ENCODE results near the gene UBE3D.
"Not testable (repeated sequence)": the region's sequence is repeated elsewhere in the genome, so short reads cannot be mapped to it uniquely, and the experiment has no call there.

Gene UBE3D

GRCh38 chr6:83053678-83054077 lies 12.0 kb downstream of the UBE3D start:
- no peak for DNase-seq

GRCh38 chr6:83051377-83052172 lies 14.1 kb downstream of the UBE3D start:
- no peak for DNase-seq

- no peak for DNase-seq
Measured at GRCh38 chr6:83047065-83047754, 18.4 kb downstream of the UBE3D start.

- DNase-seq = no peak
Measured at GRCh38 chr6:83044091-83044768, 21.4 kb downstream of the UBE3D start.

GRCh38 chr6:83042467-83043053 lies 23.1 kb downstream of the UBE3D start:
- DNase-seq = no peak

GRCh38 chr6:83038246-83038645 lies 27.4 kb downstream of the UBE3D start:
- DNase-seq = no peak

- no peak for DNase-seq
Measured at GRCh38 chr6:83031689-83032088, 34.0 kb downstream of the UBE3D start.

- DNase-seq = no peak
Measured at GRCh38 chr6:83019741-83020140, 45.9 kb downstream of the UBE3D start.

GRCh38 chr6:83011131-83011530 lies 54.5 kb downstream of the UBE3D start:
- not testable (repeated sequence) for DNase-seq

GRCh38 chr6:83008626-83009025 lies 57.0 kb downstream of the UBE3D start:
- DNase-seq = no peak

GRCh38 chr6:83006270-83006905 lies 59.3 kb downstream of the UBE3D start:
- DNase-seq = no peak

- DNase-seq = no peak
Measured at GRCh38 chr6:82996156-82996555, 69.5 kb downstream of the UBE3D start.

GRCh38 chr6:82995066-82995465 lies 70.6 kb downstream of the UBE3D start:
- DNase-seq = no peak

GRCh38 chr6:82989736-82990290 lies 75.8 kb downstream of the UBE3D start:
- DNase-seq = no peak

- DNase-seq = no peak
Measured at GRCh38 chr6:82988930-82989351, 76.7 kb downstream of the UBE3D start.

- DNase-seq = no peak
Measured at GRCh38 chr6:82987951-82988350, 77.7 kb downstream of the UBE3D start.

GRCh38 chr6:82987416-82987815 lies 78.2 kb downstream of the UBE3D start:
- no peak for DNase-seq

GRCh38 chr6:82984720-82985119 lies 80.9 kb downstream of the UBE3D start:
- DNase-seq = no peak

- no peak for DNase-seq
Measured at GRCh38 chr6:82980086-82980485, 85.6 kb downstream of the UBE3D start.

GRCh38 chr6:82979657-82980056 lies 86.0 kb downstream of the UBE3D start:
- DNase-seq = no peak

GRCh38 chr6:82978362-82978945 lies 87.2 kb downstream of the UBE3D start:
- no peak for DNase-seq

- no peak for DNase-seq
Measured at GRCh38 chr6:82976179-82976578, 89.5 kb downstream of the UBE3D start.

Measured in Kasumi-1 (cell line).